NCI-H345 treated with DMSO at 0.1 percent for 48 hours (cell line): ENCODE results near the gene MOV10L1.
"Not testable (repeated sequence)": the region's sequence is repeated elsewhere in the genome, so short reads cannot be mapped to it uniquely, and the experiment has no call there.

Experiments used
- DNase-seq: peaks from one replicate; lab custom pipeline; 2025; ENCODE audit not compliant: unreplicated experiment; lab: John Stamatoyannopoulos, UW

Gene MOV10L1

DNA sequence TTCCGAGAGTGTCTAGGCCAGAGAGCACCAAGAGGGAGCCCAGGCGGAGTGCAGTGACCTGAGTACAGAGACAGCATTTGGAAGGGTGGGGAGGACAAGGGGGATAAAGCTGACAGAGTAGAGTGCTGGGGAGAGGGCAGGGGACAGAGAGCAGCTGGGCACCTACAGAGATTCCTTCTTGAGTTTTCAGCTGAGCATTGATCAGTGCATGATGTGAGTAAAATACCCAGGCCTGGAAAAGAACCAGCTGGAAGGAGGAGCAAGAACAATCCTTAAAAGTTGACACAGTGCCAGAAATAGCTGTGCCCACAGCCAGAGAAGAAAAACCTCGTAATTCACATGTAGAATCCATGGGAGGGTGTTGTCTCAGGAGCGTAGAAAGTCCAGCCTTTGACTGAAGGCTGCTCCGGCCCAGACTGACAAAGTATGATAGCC lies 46.8 kb downstream of the MOV10L1 start:
- peak; percentile 65 for DNase-seq

GRCh38 chr22:50137277-50137676 lies 47.5 kb downstream of the MOV10L1 start:
- not testable (repeated sequence) for DNase-seq

DNA sequence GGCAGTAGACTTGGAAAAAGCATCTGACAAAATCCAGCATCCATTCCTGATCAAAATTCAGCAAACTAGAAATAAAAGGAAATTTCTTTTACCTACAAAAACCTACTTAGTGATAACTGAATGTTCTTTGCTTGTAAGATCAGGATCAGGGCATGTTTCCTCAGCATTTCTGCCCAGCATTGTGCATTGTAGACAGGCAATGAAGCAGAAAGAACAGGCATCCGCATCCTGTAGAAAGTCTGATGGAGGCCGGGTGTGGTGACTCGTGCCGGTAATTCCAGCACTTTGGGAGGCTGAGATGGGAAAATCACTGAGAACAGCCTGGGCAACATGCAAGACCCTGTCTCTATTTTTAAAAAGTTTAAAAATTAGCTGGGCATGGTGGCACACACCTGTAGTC lies 48.2 kb downstream of the MOV10L1 start:
- DNase-seq: no peak

GRCh38 chr22:50138988-50139387 lies 49.2 kb downstream of the MOV10L1 start:
- DNase-seq: no peak

DNA sequence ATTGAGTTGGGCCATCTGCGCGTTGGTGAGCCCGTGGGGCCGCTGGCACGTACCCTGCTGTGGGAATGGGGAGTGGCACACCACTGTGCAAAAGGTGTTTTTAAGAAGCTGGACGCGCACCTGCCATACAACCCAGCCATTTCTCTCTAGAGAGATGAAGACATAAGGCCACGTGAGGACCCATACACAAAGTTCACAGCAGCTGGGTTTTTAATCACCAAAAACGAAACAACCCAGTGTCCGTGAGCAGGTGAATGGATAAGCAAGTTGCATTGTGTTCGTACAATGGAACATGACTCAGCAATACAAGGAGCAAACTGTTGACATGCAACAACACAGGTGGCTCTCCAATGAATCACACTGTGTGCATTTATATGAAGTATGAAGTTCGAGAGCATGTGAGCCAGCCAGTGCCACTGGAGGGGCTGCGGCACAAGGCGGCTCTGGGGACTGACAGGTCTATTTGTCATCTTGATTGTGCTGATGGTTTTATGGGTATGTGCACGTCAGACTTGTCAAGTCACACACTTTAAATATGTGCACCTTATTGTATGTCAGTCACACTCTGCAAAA lies 50.1 kb downstream of the MOV10L1 start:
- DNase-seq: peak; percentile 95

- DNase-seq: no peak
Observed at GRCh38 chr22:50140615-50141014, 50.8 kb downstream of the MOV10L1 start.

GRCh38 chr22:50141462-50141861 lies 51.7 kb downstream of the MOV10L1 start:
- no peak for DNase-seq

DNA sequence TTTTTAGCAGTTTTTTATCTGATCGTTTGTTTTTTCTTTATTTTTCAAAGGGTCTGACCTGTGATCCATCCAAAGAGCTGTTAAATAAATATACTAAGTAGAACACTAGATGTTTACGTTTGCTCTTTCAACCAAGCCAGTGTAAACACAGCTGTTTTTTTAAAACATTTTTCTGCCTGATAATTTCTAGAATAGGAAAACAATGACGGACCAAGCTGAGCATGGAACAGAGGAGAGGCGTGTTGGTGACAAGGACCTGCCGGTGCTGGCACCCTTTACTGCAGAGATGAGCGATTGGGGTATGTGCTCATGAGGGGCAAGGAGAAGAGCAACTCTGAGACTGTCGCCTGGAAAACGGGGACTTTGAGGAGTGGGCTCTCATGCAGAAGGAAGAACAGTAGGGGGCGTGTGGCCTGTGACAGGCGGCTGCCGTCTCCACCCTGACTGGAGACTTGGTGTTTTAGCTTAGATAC lies 52.1 kb downstream of the MOV10L1 start:
- peak; percentile 61 for DNase-seq

DNA sequence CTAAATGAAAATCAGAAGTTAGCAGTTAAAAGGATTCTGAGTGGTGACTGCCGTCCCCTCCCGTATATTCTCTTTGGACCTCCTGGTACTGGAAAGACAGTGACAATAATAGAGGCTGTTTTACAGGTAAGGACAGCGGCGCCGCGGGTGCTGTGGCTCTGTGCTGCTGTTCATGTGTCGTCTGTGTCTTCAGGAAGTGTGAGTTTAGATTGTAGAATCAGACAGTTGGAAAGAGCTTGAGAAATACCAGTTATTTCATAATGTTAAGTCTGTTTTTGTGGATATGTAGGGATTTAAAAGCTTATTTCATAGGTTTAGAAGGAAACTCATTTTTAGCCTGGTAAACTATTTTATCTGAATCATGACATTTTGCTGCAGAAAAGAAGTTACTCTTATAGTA lies 53.3 kb downstream of the MOV10L1 start:
- no peak for DNase-seq

DNA sequence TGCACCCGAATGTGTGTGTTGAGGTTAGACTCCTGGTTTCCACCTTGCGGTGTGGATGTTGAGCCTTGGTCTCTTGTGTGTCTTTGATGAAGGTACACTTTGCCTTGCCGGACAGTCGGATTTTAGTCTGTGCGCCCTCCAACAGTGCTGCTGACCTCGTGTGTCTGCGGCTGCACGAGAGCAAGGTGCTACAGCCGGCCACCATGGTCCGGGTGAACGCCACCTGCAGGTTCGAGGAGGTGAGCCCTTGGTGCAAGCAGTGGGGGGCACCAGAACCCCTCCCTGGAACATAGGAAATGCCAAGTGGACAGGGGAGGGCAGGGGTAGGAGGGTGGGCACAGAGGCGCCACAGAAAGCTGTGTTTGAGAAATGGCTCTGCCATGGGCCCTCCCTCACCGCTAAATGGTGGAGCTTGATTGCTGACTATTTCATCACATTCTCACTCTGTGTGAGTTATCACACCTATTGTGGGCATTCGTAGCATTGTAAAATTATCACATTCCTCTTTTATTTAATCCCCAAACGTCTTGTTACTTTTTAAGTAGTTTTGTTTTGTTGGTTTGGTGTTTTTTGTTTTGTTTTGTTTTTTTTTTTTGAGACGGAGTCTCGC lies 54.3 kb downstream of the MOV10L1 start:
- no peak for DNase-seq

DNA sequence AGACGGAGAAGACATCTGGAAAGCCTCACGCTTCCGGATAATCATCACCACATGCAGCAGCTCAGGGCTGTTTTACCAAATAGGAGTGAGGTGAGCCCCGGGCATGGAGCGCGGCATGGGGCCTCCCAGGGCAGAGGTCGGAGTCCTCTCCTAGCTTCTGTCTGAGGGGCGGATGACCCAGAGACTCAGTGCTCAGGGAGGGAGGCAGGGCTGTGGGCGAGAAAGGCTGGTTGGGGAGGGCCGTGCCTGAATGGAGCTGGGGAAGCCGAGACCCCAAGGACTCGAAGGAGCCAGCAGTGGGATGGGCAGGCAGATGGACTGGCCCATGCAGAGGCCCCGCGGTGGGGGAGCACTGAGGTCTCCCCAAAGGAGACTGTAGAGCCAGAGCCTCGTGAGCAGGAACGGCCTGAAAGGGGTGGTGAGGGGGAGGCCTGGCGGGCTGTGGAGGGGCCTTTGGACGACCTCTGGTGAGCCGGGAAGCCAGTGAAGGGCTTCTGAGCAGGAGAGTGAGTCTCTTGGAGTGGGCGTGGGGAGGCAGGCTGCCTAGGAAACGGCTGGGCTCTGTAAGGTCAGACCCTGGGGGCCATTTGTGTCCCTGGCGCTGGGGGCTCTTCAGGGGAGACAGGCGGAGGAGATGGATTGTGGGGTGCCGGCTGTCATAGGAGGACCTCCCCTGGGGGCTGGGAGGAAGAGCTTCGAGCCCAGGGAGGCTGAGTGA lies 56.1 kb downstream of the MOV10L1 start:
- no peak for DNase-seq

DNA sequence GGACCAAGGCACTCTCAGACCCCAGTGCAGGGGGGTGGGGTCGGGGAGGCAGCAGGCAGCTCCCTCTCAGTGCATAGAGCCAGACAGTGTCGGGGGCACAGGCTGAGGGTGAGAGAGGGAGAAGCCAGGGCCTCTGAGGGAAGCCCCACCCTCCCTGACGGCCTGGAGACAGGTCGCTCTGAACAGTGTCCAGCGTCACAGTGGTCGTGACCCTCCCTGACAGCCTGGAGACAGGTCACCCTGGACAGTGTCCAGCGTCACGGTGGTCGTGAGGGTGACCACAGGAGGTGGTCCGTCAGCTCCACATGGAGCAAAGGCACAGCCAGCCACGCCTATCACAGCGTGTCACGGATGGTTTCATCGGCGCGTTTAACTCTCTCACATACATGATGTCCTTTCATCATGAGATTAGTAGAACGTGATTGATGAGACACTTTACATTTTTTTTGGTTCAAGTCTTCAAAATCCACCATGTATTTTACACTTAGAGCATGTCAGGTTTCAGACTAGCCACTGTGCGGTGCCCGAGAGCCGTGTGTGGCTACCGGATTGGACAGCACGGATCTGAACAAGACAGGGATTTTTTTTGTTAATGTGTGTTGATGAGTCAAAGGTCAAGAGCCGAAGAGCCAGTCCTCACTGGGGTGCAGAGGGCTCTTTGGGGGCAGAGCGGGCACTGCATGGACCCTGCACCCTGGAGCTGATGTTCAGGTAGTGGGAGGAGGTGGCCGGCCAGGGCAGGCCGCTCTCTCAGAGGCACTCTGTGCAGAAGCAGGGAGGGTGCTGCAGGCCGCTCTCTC lies 56.8 kb downstream of the MOV10L1 start:
- no peak for DNase-seq

GRCh38 chr22:50147258-50148165 lies 57.7 kb downstream of the MOV10L1 start:
- DNase-seq: not testable (repeated sequence)

GRCh38 chr22:50148166-50148500 lies 58.3 kb downstream of the MOV10L1 start:
- no peak for DNase-seq

GRCh38 chr22:50148991-50149721 lies 59.4 kb downstream of the MOV10L1 start:
- DNase-seq: no peak

- DNase-seq: no peak
Observed at GRCh38 chr22:50150161-50151129, 60.6 kb downstream of the MOV10L1 start.

DNA sequence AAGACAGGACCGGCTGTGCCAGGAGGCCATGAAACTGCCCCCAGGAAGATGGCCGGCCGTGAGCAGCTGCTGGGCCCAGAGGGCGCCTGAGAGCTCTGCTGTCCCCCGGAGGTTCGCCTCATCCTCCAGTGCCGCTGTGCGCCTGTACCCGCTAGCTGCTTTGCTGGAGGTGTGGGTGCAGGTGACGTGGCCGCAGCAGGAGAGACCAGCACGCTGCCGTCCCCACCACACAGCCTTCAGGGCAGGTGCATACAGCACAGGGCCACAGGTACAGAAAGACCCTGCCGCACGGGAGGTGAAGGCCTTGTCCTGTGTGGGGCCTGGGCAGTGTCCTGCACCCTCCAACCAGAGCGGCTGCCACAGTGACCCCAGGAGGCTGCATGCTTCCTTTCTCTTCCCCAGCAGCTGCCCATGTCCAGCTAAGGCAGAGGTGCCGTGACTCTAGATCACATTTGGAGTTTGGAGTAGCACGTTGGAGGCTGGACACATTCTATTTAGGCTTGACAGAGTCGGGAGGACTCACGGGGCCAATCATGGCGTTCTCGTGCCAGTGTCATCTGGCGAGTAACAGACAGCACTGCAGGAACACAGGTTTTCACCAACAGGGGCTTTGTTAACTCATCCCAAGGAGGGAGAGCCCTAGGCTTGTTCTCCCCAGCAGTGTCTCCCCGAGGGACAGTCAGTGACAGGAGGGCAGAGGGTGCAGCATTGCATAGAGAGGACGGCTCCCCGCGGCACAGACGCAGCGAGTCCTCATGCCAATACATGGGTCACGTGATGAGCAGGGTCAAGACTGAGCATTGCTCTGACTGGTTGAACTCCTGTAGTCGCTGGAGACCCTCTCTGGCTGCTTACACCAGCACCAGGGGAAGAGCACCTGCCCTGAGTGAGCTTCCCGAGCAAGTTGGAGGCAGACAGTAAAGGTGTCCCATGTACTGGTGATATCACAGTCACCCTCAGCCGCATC lies 62.0 kb downstream of the MOV10L1 start:
- no peak for DNase-seq
